ENCODE data around the gene ASPG. TPM values are rescaled to one million over a fixed set of nuclear protein-coding genes. Genes with fewer than 3 reads are reported as not detected.

The ASPG gene
- polyA plus RNA-seq, 1 donor (not counting 4 experiments of a cell fraction or from before 2014, with no cell fraction given): 0.10 TPM

GRCh38 chr14:104105071-104105821 is 19.7 kb downstream of the ASPG start:
- DNase-seq (ENCODE audit: low read depth, low spot score) (no peak), FAIRE-seq (no peak)
- H3K9ac ChIP-seq (ENCODE audit: control insufficient read depth, extremely low read depth, insufficient read depth, low read length): no peak overlapping the region
- dilution Hi-C loops (cut with MboI; ENCODE audit: extremely low pct_ligation_motif_present, low sequenced_read_pairs): no loop called here
- H3K4me1 ChIP-seq (ENCODE audit: control insufficient read depth, extremely low read depth, insufficient read depth, low read length): peaks cover 28% of the 10 kb centered on the region
- no peak for TF ChIP-seq EZH2 (IDR thresholded peaks at IDR 0.05; ENCODE audit: low read length)
- TF ChIP-seq CTCF (optimal IDR thresholded peaks at IDR 0.05 in 1 of 3, IDR thresholded peaks at IDR 0.05 in 1 of 3, conservative IDR thresholded peaks at IDR 0.05 in 1 of 3; ENCODE audit: extremely low read depth in 1 of 3, insufficient read depth in 2 of 3, low read length in 3 of 3): no peak
- H3K27ac ChIP-seq (ENCODE audit: control insufficient read depth, insufficient read depth, low read length): no peak overlapping the region
- H3K4me2 ChIP-seq (ENCODE audit: control insufficient read depth, extremely low read depth, insufficient read depth, low read depth, low read length): no peak overlapping the region
- no peaks in the 10 kb centered on the region for H3K79me2 ChIP-seq (ENCODE audit: control insufficient read depth, insufficient read depth, low read length)
- no peaks in the 10 kb centered on the region for H4K20me1 ChIP-seq (ENCODE audit: control insufficient read depth, extremely low read depth, insufficient read depth, low read length)
- H2AFZ ChIP-seq (ENCODE audit: control insufficient read depth, low read length): no peak overlapping the region
- no peaks in the 10 kb centered on the region for H3K9me3 ChIP-seq (ENCODE audit: control insufficient read depth, low read depth, low read length)
- H3K36me3 ChIP-seq (ENCODE audit: control insufficient read depth in 2 of 2, extremely low read depth in 1 of 2, insufficient read depth in 2 of 2, low read length in 2 of 2): no peaks in the 10 kb centered on the region
- no peak overlapping the region for H3K4me3 ChIP-seq (ENCODE audit: control insufficient read depth in 2 of 3, extremely low read depth in 1 of 3, insufficient read depth in 2 of 3, low read depth in 1 of 3, low read length in 3 of 3)
- no peaks in the 10 kb centered on the region for H3K27me3 ChIP-seq (ENCODE audit: control insufficient read depth, extremely low read depth, insufficient read depth, low read length)
- H3K9me1 ChIP-seq (ENCODE audit: control insufficient read depth, extremely low read depth, insufficient read depth, low read length): no peaks in the 10 kb centered on the region

GRCh38 chr14:104105822-104106470 is 20.4 kb downstream of the ASPG start:
- no peaks in the 10 kb centered on the region for H3K27me3 ChIP-seq (ENCODE audit: control insufficient read depth, extremely low read depth, insufficient read depth, low read length)
- TF ChIP-seq CTCF (optimal IDR thresholded peaks at IDR 0.05 in 1 of 3, IDR thresholded peaks at IDR 0.05 in 1 of 3, conservative IDR thresholded peaks at IDR 0.05 in 1 of 3; ENCODE audit: extremely low read depth in 1 of 3, insufficient read depth in 2 of 3, low read length in 3 of 3) (no peak), EZH2 (IDR thresholded peaks at IDR 0.05; ENCODE audit: low read length) (no peak)
- no peaks in the 10 kb centered on the region for H4K20me1 ChIP-seq (ENCODE audit: control insufficient read depth, extremely low read depth, insufficient read depth, low read length)
- H3K79me2 ChIP-seq (ENCODE audit: control insufficient read depth, insufficient read depth, low read length): no peaks in the 10 kb centered on the region
- FAIRE-seq (no peak), DNase-seq (ENCODE audit: low read depth, low spot score) (no peak)
- peaks cover 21% of the 10 kb centered on the region for H3K4me1 ChIP-seq (ENCODE audit: control insufficient read depth, extremely low read depth, insufficient read depth, low read length)
- no peaks in the 10 kb centered on the region for H3K9me1 ChIP-seq (ENCODE audit: control insufficient read depth, extremely low read depth, insufficient read depth, low read length)
- H3K36me3 ChIP-seq (ENCODE audit: control insufficient read depth in 2 of 2, extremely low read depth in 1 of 2, insufficient read depth in 2 of 2, low read length in 2 of 2): no peaks in the 10 kb centered on the region
- H3K4me2 ChIP-seq (ENCODE audit: control insufficient read depth, extremely low read depth, insufficient read depth, low read depth, low read length): no peak overlapping the region
- H3K4me3 ChIP-seq (ENCODE audit: control insufficient read depth in 2 of 3, extremely low read depth in 1 of 3, insufficient read depth in 2 of 3, low read depth in 1 of 3, low read length in 3 of 3): no peak overlapping the region
- H3K9ac ChIP-seq (ENCODE audit: control insufficient read depth, extremely low read depth, insufficient read depth, low read length): no peak overlapping the region
- dilution Hi-C loops (cut with MboI; ENCODE audit: extremely low pct_ligation_motif_present, low sequenced_read_pairs): no loop called here
- no peaks in the 10 kb centered on the region for H3K9me3 ChIP-seq (ENCODE audit: control insufficient read depth, low read depth, low read length)
- H3K27ac ChIP-seq (ENCODE audit: control insufficient read depth, insufficient read depth, low read length): no peak overlapping the region
- H2AFZ ChIP-seq (ENCODE audit: control insufficient read depth, low read length): no peak overlapping the region

All from keratinocyte (primary cell).